ENCODE measurements around the gene MAGEB4. TPM values are rescaled to one million over a fixed set of nuclear protein-coding genes. Genes with fewer than 3 reads are reported as not detected.

MAGEB4 gene
- total RNA-seq, 4 donors from 2014 or later: not detected

DNA sequence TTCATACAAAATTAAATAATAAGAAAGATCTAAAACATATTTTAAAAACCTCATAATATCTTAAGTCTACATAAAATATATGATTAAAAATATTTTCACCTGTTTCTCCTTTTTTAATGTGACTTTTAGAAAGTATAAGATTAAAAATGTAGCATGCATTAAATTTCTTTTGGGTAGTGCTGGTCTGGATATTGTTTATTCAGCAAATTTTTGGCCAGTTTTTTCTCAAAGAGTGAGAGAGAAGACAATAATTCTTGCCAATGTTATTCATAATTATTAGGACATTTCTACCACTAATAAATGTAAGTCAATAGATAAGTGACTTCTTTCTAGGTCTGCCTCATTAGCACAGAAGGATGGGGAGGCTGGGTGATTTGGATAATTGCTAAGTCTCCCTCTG lies 19.2 kb downstream of the MAGEB4 start:
- Histone ChIP-seq H3K9me3 (no peaks in the 10 kb centered on the region), H3K36me3 (no peaks in the 10 kb centered on the region), H3K27me3 (no peaks in the 10 kb centered on the region), H3K4me3 (no peak overlapping the region), H3K27ac (replicated peaks in 1 of 4) (no peak overlapping the region), H3K4me1 (no peaks in the 10 kb centered on the region)
- intact Hi-C loops (cut with DNase I): no loop called here
- TF ChIP-seq EP300 (IDR thresholded peaks at IDR 0.05) (no peak), POLR2AphosphoS5 (IDR thresholded peaks at IDR 0.05) (no peak), POLR2A (IDR thresholded peaks at IDR 0.05; ENCODE audit: low read depth) (no peak)
- TF ChIP-seq, protein P1, sequence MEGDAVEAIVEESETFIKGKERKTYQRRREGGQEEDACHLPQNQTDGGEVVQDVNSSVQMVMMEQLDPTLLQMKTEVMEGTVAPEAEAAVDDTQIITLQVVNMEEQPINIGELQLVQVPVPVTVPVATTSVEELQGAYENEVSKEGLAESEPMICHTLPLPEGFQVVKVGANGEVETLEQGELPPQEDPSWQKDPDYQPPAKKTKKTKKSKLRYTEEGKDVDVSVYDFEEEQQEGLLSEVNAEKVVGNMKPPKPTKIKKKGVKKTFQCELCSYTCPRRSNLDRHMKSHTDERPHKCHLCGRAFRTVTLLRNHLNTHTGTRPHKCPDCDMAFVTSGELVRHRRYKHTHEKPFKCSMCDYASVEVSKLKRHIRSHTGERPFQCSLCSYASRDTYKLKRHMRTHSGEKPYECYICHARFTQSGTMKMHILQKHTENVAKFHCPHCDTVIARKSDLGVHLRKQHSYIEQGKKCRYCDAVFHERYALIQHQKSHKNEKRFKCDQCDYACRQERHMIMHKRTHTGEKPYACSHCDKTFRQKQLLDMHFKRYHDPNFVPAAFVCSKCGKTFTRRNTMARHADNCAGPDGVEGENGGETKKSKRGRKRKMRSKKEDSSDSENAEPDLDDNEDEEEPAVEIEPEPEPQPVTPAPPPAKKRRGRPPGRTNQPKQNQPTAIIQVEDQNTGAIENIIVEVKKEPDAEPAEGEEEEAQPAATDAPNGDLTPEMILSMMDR (IDR thresholded peaks at IDR 0.05): no peak
- no peak for DNase-seq (ENCODE audit: extremely low spot score)

DNA sequence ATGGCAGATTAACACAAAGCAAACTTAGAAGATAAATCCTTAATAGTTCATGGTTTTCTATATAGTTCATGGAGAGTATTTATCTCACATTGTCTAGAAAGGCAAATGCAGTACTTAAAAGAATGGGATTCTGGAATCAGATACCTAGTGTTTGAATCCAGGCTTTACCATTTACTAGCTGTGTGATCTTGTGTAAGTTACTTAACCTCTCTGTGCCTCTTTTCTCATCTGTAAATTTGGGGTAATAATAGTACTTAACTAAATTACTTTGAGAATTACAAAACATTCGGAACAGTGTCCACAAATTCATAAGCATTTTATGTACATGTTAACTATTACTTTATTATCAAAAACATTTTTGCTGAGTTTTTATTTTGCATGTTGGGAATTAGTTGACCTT lies 21.0 kb downstream of the MAGEB4 start:
- Histone ChIP-seq H3K36me3 (no peaks in the 10 kb centered on the region), H3K4me1 (no peaks in the 10 kb centered on the region), H3K9me3 (no peaks in the 10 kb centered on the region), H3K27me3 (no peaks in the 10 kb centered on the region), H3K4me3 (no peak overlapping the region), H3K27ac (replicated peaks in 1 of 4) (no peak overlapping the region)
- TF ChIP-seq, protein P1 (IDR thresholded peaks at IDR 0.05): no peak
- TF ChIP-seq POLR2A (IDR thresholded peaks at IDR 0.05; ENCODE audit: low read depth) (no peak), EP300 (IDR thresholded peaks at IDR 0.05) (no peak), POLR2AphosphoS5 (IDR thresholded peaks at IDR 0.05) (no peak)
- WGBS: 64% methylated on average over 1 of the region's 1 CpG
- intact Hi-C loops (cut with DNase I): no loop called here
- no peak for DNase-seq (ENCODE audit: extremely low spot score)

- H3K9me3 ChIP-seq: no peaks in the 10 kb centered on the region
- no peaks in the 10 kb centered on the region for H3K4me1 ChIP-seq
- TF ChIP-seq POLR2AphosphoS5 (IDR thresholded peaks at IDR 0.05) (no peak), EP300 (IDR thresholded peaks at IDR 0.05) (no peak), POLR2A (IDR thresholded peaks at IDR 0.05; ENCODE audit: low read depth) (no peak)
- TF ChIP-seq, protein P1 (IDR thresholded peaks at IDR 0.05): no peak
- no peak overlapping the region for H3K4me3 ChIP-seq
- H3K27ac ChIP-seq (replicated peaks in 1 of 4): no peak overlapping the region
- H3K27me3 ChIP-seq: no peaks in the 10 kb centered on the region
- no peak for DNase-seq (ENCODE audit: extremely low spot score)
- H3K36me3 ChIP-seq: no peaks in the 10 kb centered on the region
- intact Hi-C loops (cut with DNase I): loop anchor here (10.0 kb wide), 1 partner anchor 234 kb away; no protein-coding TSS in a partner anchor
- 81% methylated on average over 3 of the region's 3 CpGs for WGBS
These were observed 28.8 kb downstream of the MAGEB4 start for GRCh38 chrX:30270639-30271038.

- H3K4me3 ChIP-seq: no peak overlapping the region
- H3K4me1 ChIP-seq: no peaks in the 10 kb centered on the region
- DNase-seq (ENCODE audit: extremely low spot score): no peak
- no peaks in the 10 kb centered on the region for H3K9me3 ChIP-seq
- H3K27ac ChIP-seq (replicated peaks in 1 of 4): no peak overlapping the region
- TF ChIP-seq, protein P1 (IDR thresholded peaks at IDR 0.05): peak in 2 of 3 experiments; percentile 19 to 24
- no peak for TF ChIP-seq POLR2A (IDR thresholded peaks at IDR 0.05; ENCODE audit: low read depth)
- no peaks in the 10 kb centered on the region for H3K36me3 ChIP-seq
- no peaks in the 10 kb centered on the region for H3K27me3 ChIP-seq
- WGBS: 13% methylated on average over 1 of the region's 1 CpG
- intact Hi-C loops (cut with DNase I): loop anchor here (10.0 kb wide), 1 partner anchor 229 kb away; no protein-coding TSS in a partner anchor
These were observed 33.7 kb downstream of the MAGEB4 start for GRCh38 chrX:30275498-30275897.

DNA sequence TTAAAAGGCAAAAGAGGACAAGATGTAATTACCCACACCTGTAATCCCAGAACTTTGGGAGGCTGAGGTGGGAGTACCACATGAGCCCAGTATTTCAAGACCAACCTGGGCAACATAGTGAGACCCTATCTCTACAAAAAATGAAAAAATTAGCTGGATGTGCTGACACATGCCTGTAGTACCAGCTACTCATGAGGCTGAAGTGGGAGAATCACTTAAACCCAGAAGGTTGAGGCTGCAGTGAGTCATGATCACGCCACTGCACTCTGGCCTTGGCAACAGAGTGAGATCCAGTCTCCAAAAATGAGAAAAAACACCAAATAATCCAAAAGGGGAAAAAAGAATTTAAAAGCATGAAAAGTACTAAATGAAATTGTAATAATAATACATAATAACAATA lies 36.6 kb downstream of the MAGEB4 start:
- peaks cover 0 to 1% (median 0%) of the 10 kb centered on the region in 4 donors for H3K4me1 ChIP-seq
- H3K27ac ChIP-seq (replicated peaks in 1 of 4): no peak overlapping the region
- H3K4me3 ChIP-seq: no peak overlapping the region
- intact Hi-C loops (cut with DNase I): loop anchor here (10.0 kb wide), 1 partner anchor 226 kb away; no protein-coding TSS in a partner anchor
- no peaks in the 10 kb centered on the region for H3K27me3 ChIP-seq
- WGBS: 36% methylated on average over 1 of the region's 1 CpG
- TF ChIP-seq POLR2A (IDR thresholded peaks at IDR 0.05; ENCODE audit: low read depth): no peak
- TF ChIP-seq POLR2AphosphoS5 (IDR thresholded peaks at IDR 0.05): no peak
- TF ChIP-seq, protein P1 (IDR thresholded peaks at IDR 0.05): no peak
- TF ChIP-seq EP300 (IDR thresholded peaks at IDR 0.05): no peak
- no peak for DNase-seq (ENCODE audit: extremely low spot score)
- H3K36me3 ChIP-seq: no peaks in the 10 kb centered on the region
- H3K9me3 ChIP-seq: no peaks in the 10 kb centered on the region

Measured in esophagus muscularis mucosa (tissue), 4 donors.